GM19324 (cell line): ENCODE results near the gene TRIM17.

Source experiments
- ATAC-seq: cut with Tn5 transposase; IDR thresholded peaks from one replicate; pipeline ENCODE4 v1.9.1; 2021; ENCODE audit warnings: mild to moderate bottlenecking, moderate library complexity; ENCODE audit not compliant: unreplicated experiment, low FRiP score

The TRIM17 gene

GRCh38 chr1:228423404-228424053 lies 6.9 kb upstream of the TRIM17 start:
- no peak for ATAC-seq

GRCh38 chr1:228420968-228421826 lies 4.5 kb upstream of the TRIM17 start:
- no peak for ATAC-seq

DNA sequence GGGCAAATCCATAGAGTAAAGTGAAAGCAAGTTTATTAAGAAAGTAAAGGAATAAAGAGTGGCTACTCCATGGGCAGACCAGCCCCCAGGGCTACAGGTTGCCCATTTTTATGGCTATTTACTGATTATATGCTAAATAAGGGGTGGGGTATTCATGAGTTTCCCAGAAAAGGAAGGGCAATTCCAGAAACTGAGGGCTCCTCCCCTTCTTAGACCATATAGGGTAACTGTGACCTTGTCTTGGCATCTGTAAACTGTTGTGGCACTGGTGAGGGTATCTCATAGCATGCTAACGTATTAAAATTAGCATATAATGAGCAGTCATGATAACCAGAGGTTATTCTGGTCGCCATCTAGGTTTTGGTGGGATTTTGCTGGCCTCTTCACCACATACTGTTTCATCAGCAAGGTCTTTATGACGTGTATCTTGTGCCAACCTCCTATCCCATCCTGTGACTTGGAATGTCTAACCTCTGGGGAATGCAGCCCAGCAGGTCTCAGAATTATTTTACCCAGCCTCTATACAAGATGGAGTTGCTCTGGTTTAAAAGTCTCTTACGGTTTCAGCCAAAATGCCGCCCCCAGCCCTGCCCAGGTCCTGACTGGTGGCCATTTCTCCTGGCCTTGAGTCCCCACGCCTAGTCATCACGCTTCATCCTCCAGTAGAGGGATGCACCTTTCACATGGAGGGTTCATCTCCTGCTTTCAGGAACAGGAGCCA lies 982 bp upstream of the TRIM17 start:
- no peak for ATAC-seq

- no peak for ATAC-seq
Measured at GRCh38 chr1:228417061-228417460, 400 bp upstream of the TRIM17 start.

DNA sequence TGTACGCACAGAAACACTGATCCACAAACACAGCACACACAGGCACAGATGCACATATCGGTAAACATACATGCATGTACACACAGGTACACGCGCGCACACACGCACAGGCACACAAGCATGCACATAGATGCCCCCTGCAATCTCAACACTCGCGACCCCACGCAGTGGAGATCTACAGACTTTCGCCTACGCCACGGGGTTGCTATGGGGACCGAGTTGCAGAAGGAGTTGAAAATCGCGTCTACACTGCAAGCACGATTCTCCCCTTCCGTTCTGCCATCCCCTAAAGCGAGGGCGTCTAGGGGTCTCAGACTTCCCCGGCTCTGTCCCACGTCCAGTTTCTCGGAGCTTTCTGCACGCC lies 826 bp downstream of the TRIM17 start:
- ATAC-seq: no peak

- no peak for ATAC-seq
Measured at GRCh38 chr1:228415221-228415620, 1.4 kb downstream of the TRIM17 start.

GRCh38 chr1:228414511-228415211 lies 2.0 kb downstream of the TRIM17 start:
- no peak for ATAC-seq

DNA sequence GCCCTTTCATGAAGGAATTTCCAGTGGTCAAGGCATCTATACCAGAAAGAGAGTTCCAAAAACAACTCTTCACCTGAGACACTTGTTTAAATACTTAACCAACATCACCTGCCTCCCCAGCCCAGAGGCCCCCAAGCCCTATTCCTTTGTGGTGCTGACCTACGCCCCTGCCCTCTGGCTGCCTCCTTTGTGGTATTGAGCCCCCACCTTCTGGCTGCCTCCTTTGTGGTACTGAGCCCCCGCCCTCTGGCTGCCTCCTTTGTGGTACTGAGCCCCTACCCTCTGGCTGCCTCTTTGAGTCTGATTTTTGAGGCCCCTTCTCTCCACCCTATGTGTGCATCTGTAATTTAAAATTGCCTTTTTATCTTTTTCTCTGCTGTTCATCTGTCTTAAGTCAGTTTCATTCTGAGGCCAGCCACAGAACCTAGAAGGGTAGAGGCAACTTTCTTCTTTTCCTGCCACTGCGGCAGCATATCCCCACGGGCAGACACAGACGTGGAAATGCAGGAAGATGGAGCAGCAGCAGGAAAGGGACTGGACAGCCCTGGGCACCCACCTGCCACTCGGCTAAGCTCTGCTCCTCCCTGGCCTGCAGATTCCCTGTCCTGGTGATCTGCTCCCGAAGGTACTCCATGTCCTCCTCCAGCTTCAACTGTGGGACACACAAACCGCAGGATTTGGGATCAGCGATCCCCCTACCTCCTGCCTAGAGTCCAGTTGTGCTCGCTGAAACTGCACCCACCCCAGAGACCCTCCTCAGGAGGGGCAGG lies 3.2 kb downstream of the TRIM17 start:
- ATAC-seq: no peak

DNA sequence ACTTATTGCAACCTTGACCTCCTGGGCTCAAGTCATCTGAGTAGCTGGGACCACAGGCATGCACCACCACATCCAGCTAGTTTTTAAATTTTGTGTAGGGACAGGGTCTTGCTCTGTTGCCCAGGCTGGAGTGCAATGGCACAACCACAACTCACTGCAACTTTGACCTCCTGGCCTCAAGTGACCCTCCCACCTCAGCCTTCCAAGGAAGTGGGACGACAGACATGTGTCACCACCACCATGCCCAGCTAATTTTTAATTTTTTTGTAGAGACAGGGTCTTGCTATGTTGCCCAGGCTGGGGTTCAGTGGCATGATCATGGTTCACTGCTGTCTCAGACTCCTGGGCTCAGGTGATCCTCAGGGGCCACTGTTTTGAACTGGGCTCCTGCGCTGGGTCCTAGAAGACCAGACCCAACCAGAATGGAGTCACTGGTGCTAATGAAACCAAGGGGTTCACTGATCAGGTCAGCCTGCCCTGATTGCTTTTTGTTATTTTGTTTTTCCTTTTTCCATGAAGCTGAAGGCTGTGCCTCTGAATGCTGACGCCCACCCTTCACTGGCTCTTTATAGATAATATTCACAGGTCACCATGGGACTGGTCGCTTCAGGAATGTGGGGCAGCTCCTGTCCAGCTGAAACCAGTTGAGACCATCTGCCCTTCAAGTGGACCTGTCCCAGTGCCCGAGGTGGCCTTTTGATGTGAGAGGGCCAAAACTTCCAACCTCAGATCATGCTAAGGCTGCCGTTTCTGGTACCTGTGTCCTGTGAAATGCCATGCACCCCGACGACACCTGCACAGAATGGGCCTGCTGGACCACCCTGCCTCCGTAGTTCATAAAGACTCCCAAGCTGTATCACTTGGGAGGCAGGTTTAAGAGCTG lies 4.9 kb downstream of the TRIM17 start:
- no peak for ATAC-seq

DNA sequence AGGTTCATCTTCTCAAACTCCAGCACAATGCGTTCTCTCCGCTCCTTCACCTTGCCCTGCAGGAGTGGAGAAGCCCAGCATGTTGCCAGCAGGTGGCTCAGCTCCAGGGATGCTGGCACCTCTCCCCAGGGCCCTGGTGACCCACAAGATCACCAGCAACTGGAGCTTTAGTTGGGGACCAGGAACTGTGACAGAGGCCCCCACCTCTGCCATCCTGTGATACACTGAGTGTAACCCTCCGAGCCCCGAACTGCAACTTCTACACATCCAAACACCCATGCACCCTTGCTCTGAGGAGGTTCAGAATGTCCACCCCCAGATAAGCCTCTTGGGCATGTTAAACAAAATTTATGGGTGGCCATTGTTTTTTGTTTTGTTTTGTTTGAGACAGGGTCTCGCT lies 5.5 kb downstream of the TRIM17 start:
- ATAC-seq: no peak

- no peak for ATAC-seq
Measured at GRCh38 chr1:228410671-228411070, 6.0 kb downstream of the TRIM17 start.

DNA sequence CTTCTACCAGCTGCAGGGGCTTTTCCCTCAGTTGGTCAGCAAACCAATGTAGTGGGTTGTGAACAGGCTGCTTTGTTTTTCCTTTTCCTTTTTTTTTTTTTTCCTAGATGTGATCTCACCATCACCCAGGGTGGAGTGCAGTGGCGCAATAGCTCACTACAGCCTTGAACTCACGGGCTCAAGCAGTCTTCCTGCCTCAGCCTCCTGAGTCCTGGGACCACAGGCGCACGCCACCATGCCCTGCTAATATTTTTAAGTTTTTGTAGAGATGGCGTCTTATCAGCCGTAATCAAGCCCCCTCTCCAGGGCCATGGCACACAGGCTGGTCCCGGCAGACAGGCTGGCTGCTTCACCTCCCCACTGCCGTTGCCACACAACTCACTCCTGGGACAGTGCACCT lies 6.6 kb downstream of the TRIM17 start:
- no peak for ATAC-seq

GRCh38 chr1:228408869-228409805 lies 7.5 kb downstream of the TRIM17 start:
- ATAC-seq: no peak

DNA sequence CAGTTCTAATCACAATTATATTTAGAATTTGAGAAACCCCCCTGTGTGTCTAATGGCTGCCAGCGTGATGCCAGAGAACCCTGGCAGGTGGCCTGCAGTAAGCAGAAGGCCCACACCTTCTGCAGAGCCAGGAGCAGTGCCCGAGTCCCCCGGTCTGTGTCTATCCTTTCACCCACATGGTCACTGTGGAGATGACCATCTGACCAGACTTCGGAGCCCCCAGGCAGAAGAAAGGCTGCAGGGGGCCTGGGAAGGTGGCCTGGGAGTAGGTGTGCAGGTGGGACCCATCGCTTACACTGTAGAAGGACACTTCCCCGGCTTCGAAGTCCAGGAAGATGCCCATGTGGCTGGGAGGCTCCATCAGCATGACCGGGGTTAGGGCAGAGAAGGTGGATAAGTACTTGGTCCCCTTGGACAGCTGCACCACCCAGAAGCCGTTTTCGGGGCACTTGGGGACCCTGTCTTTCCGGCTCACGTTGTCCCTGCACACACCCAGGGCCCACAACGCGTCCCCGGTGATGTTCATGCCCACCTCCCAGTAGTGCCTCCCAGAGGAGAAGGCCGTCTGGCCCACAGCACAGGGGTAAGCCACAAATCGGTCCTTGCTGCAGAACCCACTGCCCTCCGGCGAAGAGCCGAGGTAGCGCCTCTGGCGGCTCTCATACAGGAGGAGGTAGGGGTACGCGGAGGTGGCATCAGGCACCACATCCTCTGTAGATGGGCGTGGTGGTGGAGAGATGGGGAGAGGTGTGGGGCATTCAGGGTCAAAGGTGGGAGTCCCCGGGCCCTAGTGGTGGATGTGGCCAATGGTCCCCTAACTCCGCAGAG lies 8.4 kb downstream of the TRIM17 start:
- ATAC-seq: no peak

GRCh38 chr1:228407106-228408040 lies 9.3 kb downstream of the TRIM17 start:
- ATAC-seq: no peak

GRCh38 chr1:228405979-228406228 lies 10.8 kb downstream of the TRIM17 start:
- no peak for ATAC-seq
